HG03571 (cell line): ENCODE data around the gene EEF2K.
"Not testable (repeated sequence)": the region's sequence is repeated elsewhere in the genome, so short reads cannot be mapped to it uniquely, and the experiment has no call there.

Source experiments
- ATAC-seq: cut with Tn5 transposase; IDR thresholded peaks from one replicate; pipeline ENCODE4 v1.9.1; 2021; ENCODE audit not compliant: unreplicated experiment

EEF2K gene

DNA sequence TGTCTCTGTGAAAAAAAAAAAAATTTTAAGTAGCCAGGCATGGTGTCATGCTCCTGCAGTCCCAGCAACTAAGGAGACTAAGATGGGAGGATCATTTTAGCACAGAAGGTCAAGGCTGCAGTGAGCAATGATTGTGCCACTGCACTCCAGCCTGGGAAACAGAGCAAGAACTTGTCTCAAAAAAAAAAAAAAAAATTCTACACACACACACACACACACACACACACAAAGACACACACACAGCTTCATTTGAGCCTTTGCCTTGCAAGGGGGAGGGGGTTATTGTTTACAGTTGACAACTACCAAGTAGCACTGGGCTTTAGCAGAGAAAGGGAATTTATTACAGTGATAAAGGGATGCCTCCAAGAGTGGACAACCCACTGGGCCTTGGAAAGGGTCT is 86.2 kb downstream of the EEF2K start:
- ATAC-seq = no peak

- no peak for ATAC-seq
Observed at GRCh38 chr16:22293137-22294106, 87.3 kb downstream of the EEF2K start.

DNA sequence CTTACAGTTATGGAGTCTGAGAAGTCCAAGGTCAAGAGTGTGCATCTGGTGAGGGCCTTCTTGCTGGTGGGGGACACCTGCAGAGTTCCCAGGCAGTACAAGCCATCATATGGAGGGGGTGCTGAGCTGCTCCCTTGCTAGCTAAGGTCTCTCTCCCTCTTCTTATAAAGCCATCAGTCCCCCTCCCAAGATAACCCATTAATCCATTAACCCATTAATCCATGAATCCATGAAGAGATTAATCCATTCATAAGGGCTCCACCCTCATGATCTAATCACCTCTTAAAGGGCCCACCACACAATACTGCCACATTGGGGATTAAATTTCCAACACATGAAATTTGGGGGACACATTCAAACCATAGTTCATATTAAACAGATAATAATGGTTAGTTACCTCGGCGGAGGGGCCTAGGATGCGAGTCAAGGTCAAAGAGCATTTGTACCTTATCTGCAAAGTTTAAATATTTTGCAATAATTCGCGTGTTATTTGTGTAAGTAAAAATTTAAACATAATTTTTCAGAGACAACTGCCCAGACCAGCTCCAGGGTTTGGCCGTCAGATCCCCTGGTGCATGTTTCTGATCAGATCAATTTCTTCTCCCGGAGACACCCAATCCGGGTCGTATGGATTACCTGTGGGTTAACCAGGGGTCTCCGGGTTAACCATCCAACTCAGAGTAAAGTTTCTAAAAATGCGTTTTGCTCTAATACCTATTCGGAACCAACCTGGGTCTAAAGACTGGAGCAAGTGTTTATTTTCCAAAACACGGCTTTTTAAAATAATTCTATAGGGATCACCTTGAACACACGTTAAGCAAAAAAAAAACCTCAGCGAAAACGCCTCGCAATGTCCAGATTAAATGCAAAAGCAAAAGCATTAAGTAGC is 90.4 kb downstream of the EEF2K start:
- no peak for ATAC-seq

DNA sequence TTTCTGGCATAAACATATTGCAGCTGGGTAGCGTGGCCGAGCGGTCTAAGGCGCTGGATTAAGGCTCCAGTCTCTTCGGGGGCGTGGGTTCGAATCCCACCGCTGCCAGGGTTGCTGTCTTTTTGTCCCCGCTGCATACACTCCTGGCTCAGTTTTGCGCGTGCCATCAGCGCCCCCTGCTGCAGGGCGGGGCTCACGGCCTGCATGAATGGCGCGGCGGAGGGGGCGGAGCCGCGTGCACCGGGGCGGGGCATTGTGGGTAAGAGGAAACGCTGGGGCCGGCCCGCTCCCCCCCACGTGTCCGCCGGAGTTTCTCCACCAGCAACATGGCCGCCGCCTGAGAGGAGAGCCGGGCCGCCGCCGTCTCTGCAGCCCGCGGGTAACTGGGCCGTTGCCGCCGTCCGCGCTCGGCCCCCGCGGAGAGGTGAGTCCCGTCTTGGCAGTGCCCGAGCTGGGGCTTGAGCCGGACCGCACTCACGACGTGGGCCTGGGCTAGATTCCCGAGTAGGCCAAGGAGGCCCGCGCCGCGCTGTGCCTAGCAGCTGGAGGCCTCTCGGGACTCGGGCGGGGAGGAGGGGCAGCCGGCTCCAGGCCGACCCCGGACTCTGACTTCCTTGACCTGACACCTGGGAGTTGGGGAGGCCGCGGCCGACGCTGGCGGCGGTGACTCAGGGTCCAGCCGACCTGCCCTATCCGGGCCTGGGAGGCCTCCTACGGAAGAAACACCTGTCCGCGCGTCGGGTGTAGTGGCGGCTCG is 91.2 kb downstream of the EEF2K start, which contains the start of gene POLR3E:
Gene POLR3E, plus strand, starts transcription at position 296 of the 757 bp plus-strand sequence. CDS start 5,560 bp downstream, outside the sequence.
- peak; percentile 82 for ATAC-seq

GRCh38 chr16:22297871-22298733 is 92.0 kb downstream of the EEF2K start:
- peak; percentile 24 for ATAC-seq

DNA sequence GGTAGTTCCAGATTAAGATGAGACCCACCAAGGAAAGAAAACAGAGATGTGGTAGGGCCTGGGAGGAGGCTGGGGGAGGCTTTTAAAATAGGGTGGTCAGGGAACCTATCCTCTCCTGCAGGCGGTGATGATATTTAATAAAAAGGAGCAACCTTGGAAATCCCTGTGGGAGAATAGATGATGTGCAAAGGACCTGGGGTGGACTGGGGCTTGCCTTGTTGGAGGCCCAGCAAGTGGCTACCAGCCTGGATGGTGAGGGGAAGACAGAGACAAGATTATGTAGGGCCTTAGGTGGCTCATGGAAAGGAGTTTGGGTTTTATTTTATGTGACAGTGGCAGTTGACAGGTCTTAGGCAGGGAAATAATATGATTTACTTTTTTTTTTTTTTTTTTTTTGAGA is 93.0 kb downstream of the EEF2K start:
- ATAC-seq = no peak

DNA sequence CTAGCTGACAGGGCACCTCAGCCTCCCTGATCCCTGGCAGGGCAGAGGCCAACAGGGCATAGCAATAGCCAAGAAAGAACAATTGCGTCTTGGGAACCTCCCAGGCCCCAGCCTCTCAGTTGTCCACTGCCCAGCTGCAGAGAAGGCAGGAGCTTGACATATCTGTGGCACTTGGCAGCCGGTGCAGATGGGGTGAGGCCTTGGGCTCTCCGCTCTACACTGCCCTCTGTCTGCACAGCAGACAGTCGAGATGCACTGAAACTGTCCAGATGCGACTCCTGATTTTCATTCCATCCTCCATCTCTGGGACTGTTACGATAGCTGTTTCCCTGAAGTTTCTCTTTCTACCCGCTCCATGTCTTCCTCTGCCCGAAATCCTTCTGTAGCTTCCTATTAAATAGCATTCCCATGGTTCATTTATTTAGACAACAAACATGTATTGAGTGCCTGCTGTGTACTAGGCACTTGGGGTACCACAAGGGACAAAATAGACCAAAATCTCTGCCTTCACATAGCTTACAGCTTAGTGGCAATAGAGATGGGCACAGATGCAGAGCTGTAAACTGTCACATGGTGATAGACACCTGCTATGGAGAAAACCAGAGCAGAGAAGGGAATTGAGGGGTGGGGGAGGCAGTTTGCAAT is 94.5 kb downstream of the EEF2K start:
- ATAC-seq = no peak

- not testable (repeated sequence) for ATAC-seq
Observed at GRCh38 chr16:22301423-22301822, 95.3 kb downstream of the EEF2K start.

GRCh38 chr16:22302776-22303363 is 96.8 kb downstream of the EEF2K start:
- no peak for ATAC-seq

DNA sequence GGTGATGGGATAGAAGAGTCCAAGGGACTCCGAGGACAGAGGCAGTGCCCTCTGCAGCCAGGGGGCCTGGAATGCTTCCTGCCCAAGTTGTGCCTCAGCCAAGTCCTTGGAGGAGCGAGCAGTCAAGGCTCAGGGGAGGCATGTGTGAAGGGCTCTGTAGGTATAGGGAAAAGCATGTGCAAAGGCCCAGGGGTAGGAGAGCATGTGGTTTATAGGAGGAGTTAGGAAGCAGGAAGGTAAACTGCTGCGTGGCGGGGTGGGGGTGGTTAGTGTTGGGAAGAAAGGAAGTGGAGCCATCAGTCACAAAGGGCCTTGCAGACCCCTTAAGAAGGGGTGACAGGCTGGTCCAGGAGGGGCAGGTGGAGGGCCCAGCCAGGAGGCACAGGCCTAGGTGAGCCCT is 98.3 kb downstream of the EEF2K start:
- ATAC-seq = no peak

DNA sequence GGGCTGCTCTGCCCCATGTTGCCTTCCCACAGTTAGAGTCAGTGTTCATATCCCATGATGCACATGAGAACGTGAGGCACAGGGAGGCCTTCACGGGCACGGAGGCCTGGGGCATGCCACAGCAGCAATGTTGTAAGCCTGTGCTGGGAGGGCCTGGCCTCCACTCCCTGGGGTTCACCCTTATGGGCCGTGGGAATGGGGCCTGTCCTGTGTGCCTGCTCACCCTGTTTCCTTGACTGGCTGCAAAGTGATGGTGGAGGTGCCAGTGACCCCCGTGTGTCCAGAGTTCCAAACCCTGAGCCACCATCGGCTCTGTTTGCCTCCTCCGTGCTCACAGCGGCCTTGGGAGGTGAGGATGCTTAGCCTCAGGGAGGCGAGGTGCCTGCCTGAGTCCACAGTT is 100.7 kb downstream of the EEF2K start:
- no peak for ATAC-seq

DNA sequence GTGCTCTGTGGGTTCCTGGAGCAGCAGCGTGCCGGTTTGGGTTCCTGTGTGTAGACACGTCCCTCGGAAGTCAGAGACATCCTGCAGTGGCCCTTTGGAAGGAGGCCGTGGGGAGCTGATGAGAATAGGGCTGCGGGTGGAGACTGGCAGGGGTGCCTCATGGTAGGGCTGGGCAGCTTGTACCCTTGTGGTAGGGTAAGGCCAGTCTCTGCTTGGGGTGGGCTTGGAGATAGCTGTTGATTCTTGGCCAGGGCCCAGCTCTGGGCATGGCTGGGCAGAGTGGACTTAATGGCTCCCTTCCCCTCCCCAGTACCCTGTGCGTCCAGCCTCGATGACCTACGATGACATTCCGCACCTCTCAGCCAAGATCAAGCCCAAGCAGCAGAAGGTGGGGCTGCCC is 101.8 kb downstream of the EEF2K start:
- no peak for ATAC-seq

DNA sequence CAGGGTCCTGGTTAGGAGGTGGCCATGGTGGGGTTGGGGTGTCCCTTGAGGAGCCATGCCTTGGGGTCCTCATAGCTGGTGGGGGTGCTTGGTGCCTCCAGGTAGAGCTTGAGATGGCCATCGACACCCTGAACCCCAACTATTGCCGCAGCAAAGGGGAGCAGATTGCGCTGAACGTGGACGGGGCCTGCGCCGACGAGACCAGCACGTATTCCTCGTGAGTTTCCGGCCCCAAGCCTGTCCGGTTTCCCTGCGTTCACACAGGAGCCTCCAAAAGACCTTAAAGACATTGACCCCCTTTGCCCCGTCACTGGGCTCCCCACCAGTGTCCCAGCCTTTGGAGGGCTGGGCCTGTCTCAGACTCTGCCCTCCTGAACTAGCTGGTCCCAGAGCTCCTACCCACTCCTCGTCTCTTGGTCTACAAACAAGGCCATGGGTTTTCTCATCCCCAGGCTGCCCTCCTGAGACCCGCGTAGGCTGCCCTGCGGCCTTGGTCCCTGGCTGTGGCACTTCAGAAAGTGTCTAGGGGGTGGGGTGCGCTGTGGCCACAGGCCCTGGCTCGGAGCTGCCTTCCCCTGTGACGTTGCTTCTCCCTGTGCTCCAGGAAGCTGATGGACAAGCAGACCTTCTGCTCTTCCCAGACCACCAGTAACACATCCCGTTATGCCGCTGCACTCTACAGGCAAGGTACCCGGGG is 102.9 kb downstream of the EEF2K start:
- no peak for ATAC-seq

DNA sequence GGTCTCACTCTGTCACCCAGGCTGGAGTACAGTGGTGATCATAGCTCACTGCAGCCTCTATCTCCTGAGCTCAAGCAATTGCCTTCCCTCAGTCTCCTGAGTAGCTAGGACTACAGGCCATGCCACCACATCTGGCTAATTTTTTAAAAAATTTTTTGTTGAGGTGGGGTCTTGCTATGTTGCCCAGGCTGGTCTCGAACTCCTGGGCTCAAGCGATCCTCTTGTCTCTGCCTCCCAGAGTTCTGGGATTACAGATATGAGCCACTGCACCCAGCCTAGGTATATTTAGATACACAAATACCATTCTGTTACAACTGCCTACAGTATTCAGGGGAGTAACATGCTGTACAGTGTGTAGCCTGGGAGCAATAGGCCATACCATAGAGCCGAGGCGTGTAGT is 105.4 kb downstream of the EEF2K start:
- no peak for ATAC-seq

GRCh38 chr16:22312897-22313781 is 107.1 kb downstream of the EEF2K start:
- ATAC-seq = no peak

DNA sequence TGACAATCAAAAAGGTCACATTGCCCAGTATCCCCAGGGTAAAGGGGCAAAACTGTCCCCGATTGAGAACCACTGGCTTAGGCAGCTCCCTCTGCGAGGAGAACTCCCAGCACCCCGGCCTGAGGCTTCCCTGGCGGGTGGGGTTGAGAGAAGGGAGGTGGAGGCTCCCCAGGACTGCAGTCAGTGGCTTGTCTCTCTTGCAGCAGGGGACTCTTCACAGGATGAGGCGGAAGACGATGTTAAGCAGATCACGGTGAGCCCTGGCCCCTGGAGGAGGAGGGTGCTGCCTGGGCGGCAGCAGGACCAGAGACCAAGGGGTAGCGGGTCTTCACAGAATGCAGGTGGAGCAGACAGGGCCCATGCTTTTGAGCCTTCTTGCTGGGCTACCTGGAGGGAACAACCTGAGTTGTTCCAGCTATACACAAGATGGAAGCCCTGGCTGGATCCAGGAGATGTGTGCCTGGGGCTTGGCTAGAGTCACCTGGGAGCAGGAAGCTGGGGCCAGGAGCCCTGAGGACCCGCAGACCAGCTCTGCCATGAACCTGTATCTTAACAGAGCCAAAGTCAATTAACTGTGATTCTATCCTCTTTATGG is 107.9 kb downstream of the EEF2K start:
- no peak for ATAC-seq
